ENCODE results near the gene ETV4.

Gene ETV4

GRCh38 chr17:43550754-43551153, 4.6 kb upstream of the ETV4 start:
- H3K9ac ChIP-seq (ENCODE audit: low read depth, low read length): no peak overlapping the region
- no peaks in the 10 kb centered on the region for H3K36me3 ChIP-seq (ENCODE audit: insufficient read depth, low read length)
- H3K4me1 ChIP-seq (ENCODE audit: control insufficient read depth, insufficient read depth, low read length): peaks cover 6% of the 10 kb centered on the region
- no peak overlapping the region for H3K4me3 ChIP-seq (ENCODE audit: low read length)
- no peaks in the 10 kb centered on the region for H3K9me3 ChIP-seq (replicated peaks; ENCODE audit: low read length)
- no peaks in the 10 kb centered on the region for H3K27me3 ChIP-seq (ENCODE audit: control insufficient read depth, insufficient read depth, low read length)
- H3K4me2 ChIP-seq (ENCODE audit: low read length): no peak overlapping the region

- Histone ChIP-seq H3K36me3 (ENCODE audit: insufficient read depth, low read length) (no peaks in the 10 kb centered on the region), H3K4me1 (ENCODE audit: control insufficient read depth, insufficient read depth, low read length) (peaks cover 11% of the 10 kb centered on the region), H3K4me3 (ENCODE audit: low read length) (no peak overlapping the region), H3K27me3 (ENCODE audit: control insufficient read depth, insufficient read depth, low read length) (no peaks in the 10 kb centered on the region), H3K9ac (ENCODE audit: low read depth, low read length) (no peak overlapping the region), H3K4me2 (ENCODE audit: low read length) (no peak overlapping the region), H3K9me3 (replicated peaks; ENCODE audit: low read length) (no peaks in the 10 kb centered on the region)
Measured at GRCh38 chr17:43549496-43549895, 3.4 kb upstream of the ETV4 start.

GRCh38 chr17:43548689-43549379, 2.7 kb upstream of the ETV4 start:
- H3K27me3 ChIP-seq (ENCODE audit: control insufficient read depth, insufficient read depth, low read length): no peaks in the 10 kb centered on the region
- H3K4me2 ChIP-seq (ENCODE audit: low read length): no peak overlapping the region
- no peaks in the 10 kb centered on the region for H3K9me3 ChIP-seq (replicated peaks; ENCODE audit: low read length)
- peaks cover 18% of the 10 kb centered on the region for H3K4me1 ChIP-seq (ENCODE audit: control insufficient read depth, insufficient read depth, low read length)
- H3K36me3 ChIP-seq (ENCODE audit: insufficient read depth, low read length): no peaks in the 10 kb centered on the region
- H3K4me3 ChIP-seq (ENCODE audit: low read length): no peak overlapping the region
- no peak overlapping the region for H3K9ac ChIP-seq (ENCODE audit: low read depth, low read length)

- Histone ChIP-seq H3K27me3 (ENCODE audit: control insufficient read depth, insufficient read depth, low read length) (no peaks in the 10 kb centered on the region), H3K9ac (ENCODE audit: low read depth, low read length) (no peak overlapping the region), H3K9me3 (replicated peaks; ENCODE audit: low read length) (no peaks in the 10 kb centered on the region), H3K36me3 (ENCODE audit: insufficient read depth, low read length) (no peaks in the 10 kb centered on the region), H3K4me1 (ENCODE audit: control insufficient read depth, insufficient read depth, low read length) (peaks cover 26% of the 10 kb centered on the region), H3K4me3 (ENCODE audit: low read length) (no peak overlapping the region), H3K4me2 (ENCODE audit: low read length) (no peak overlapping the region)
Measured at GRCh38 chr17:43547659-43548256, 1.6 kb upstream of the ETV4 start.

- H3K9me3 ChIP-seq (replicated peaks; ENCODE audit: low read length): no peaks in the 10 kb centered on the region
- peak overlapping the region; percentile 70 for H3K9ac ChIP-seq (ENCODE audit: low read depth, low read length)
- peak overlapping the region; percentile 93 for H3K4me2 ChIP-seq (ENCODE audit: low read length)
- H3K4me1 ChIP-seq (ENCODE audit: control insufficient read depth, insufficient read depth, low read length): peaks cover 26% of the 10 kb centered on the region
- no peaks in the 10 kb centered on the region for H3K27me3 ChIP-seq (ENCODE audit: control insufficient read depth, insufficient read depth, low read length)
- no peaks in the 10 kb centered on the region for H3K36me3 ChIP-seq (ENCODE audit: insufficient read depth, low read length)
- no peak overlapping the region for H3K4me3 ChIP-seq (ENCODE audit: low read length)
Measured at GRCh38 chr17:43547189-43547550, 1.0 kb upstream of the ETV4 start.

GRCh38 chr17:43545383-43545632, 832 bp downstream of the ETV4 start:
- Histone ChIP-seq H3K9me3 (replicated peaks; ENCODE audit: low read length) (no peaks in the 10 kb centered on the region), H3K36me3 (ENCODE audit: insufficient read depth, low read length) (no peaks in the 10 kb centered on the region), H3K4me2 (ENCODE audit: low read length) (peak overlapping the region; percentile 93), H3K27me3 (ENCODE audit: control insufficient read depth, insufficient read depth, low read length) (no peaks in the 10 kb centered on the region), H3K4me3 (ENCODE audit: low read length) (peak overlapping the region; percentile 89), H3K9ac (ENCODE audit: low read depth, low read length) (peak overlapping the region; percentile 76), H3K4me1 (ENCODE audit: control insufficient read depth, insufficient read depth, low read length) (peaks cover 40% of the 10 kb centered on the region)

GRCh38 chr17:43543771-43544575, 2.2 kb downstream of the ETV4 start:
- no peak overlapping the region for H3K9ac ChIP-seq (ENCODE audit: low read depth, low read length)
- peak overlapping the region; percentile 89 for H3K4me3 ChIP-seq (ENCODE audit: low read length)
- H3K27me3 ChIP-seq (ENCODE audit: control insufficient read depth, insufficient read depth, low read length): no peaks in the 10 kb centered on the region
- H3K4me2 ChIP-seq (ENCODE audit: low read length): peak overlapping the region; percentile 93
- H3K36me3 ChIP-seq (ENCODE audit: insufficient read depth, low read length): no peaks in the 10 kb centered on the region
- peaks cover 40% of the 10 kb centered on the region for H3K4me1 ChIP-seq (ENCODE audit: control insufficient read depth, insufficient read depth, low read length)
- no peaks in the 10 kb centered on the region for H3K9me3 ChIP-seq (replicated peaks; ENCODE audit: low read length)

GRCh38 chr17:43543300-43543699, 2.8 kb downstream of the ETV4 start:
- Histone ChIP-seq H3K4me1 (ENCODE audit: control insufficient read depth, insufficient read depth, low read length) (peaks cover 40% of the 10 kb centered on the region), H3K4me3 (ENCODE audit: low read length) (no peak overlapping the region), H3K9ac (ENCODE audit: low read depth, low read length) (no peak overlapping the region), H3K4me2 (ENCODE audit: low read length) (peak overlapping the region; percentile 93), H3K27me3 (ENCODE audit: control insufficient read depth, insufficient read depth, low read length) (no peaks in the 10 kb centered on the region), H3K9me3 (replicated peaks; ENCODE audit: low read length) (no peaks in the 10 kb centered on the region), H3K36me3 (ENCODE audit: insufficient read depth, low read length) (no peaks in the 10 kb centered on the region)

GRCh38 chr17:43542859-43543258, 3.3 kb downstream of the ETV4 start:
- Histone ChIP-seq H3K27me3 (ENCODE audit: control insufficient read depth, insufficient read depth, low read length) (no peaks in the 10 kb centered on the region), H3K4me3 (ENCODE audit: low read length) (no peak overlapping the region), H3K9ac (ENCODE audit: low read depth, low read length) (no peak overlapping the region), H3K36me3 (ENCODE audit: insufficient read depth, low read length) (no peaks in the 10 kb centered on the region), H3K4me2 (ENCODE audit: low read length) (peak overlapping the region; percentile 93), H3K4me1 (ENCODE audit: control insufficient read depth, insufficient read depth, low read length) (peaks cover 40% of the 10 kb centered on the region), H3K9me3 (replicated peaks; ENCODE audit: low read length) (no peaks in the 10 kb centered on the region)

- H3K27me3 ChIP-seq (ENCODE audit: control insufficient read depth, insufficient read depth, low read length): no peaks in the 10 kb centered on the region
- H3K9me3 ChIP-seq (replicated peaks; ENCODE audit: low read length): no peaks in the 10 kb centered on the region
- H3K4me1 ChIP-seq (ENCODE audit: control insufficient read depth, insufficient read depth, low read length): peaks cover 45% of the 10 kb centered on the region
- H3K4me2 ChIP-seq (ENCODE audit: low read length): no peak overlapping the region
- no peak overlapping the region for H3K9ac ChIP-seq (ENCODE audit: low read depth, low read length)
- no peaks in the 10 kb centered on the region for H3K36me3 ChIP-seq (ENCODE audit: insufficient read depth, low read length)
- no peak overlapping the region for H3K4me3 ChIP-seq (ENCODE audit: low read length)
Measured at GRCh38 chr17:43540821-43541674, 5.1 kb downstream of the ETV4 start.

- H3K27me3 ChIP-seq (ENCODE audit: control insufficient read depth, insufficient read depth, low read length): no peaks in the 10 kb centered on the region
- peaks cover 31% of the 10 kb centered on the region for H3K4me1 ChIP-seq (ENCODE audit: control insufficient read depth, insufficient read depth, low read length)
- H3K4me3 ChIP-seq (ENCODE audit: low read length): peak overlapping the region; percentile 55
- peak overlapping the region; percentile 69 for H3K4me2 ChIP-seq (ENCODE audit: low read length)
- H3K9me3 ChIP-seq (replicated peaks; ENCODE audit: low read length): no peaks in the 10 kb centered on the region
- H3K36me3 ChIP-seq (ENCODE audit: insufficient read depth, low read length): no peaks in the 10 kb centered on the region
- H3K9ac ChIP-seq (ENCODE audit: low read depth, low read length): peak overlapping the region; percentile 59
Measured at GRCh38 chr17:43536236-43536992, 9.7 kb downstream of the ETV4 start.
